IPS-NIHi11 (cell line): ENCODE results near the gene ACSL4.
"Not testable (repeated sequence)": the region's sequence is repeated elsewhere in the genome, so short reads cannot be mapped to it uniquely, and the experiment has no call there.

Experiments
- DNase-seq: peaks from one replicate; pipeline ENCODE4 v3.0.0; 2012; ENCODE audit warnings: mixed read lengths, low spot score

ACSL4 gene

GRCh38 chrX:109732807-109733612 lies at the start of gene ACSL4:
TSS of gene ACSL4 (minus strand) at chrX:109733257. CDS start at chrX:109683363, 49,894 bp downstream.
- peak; percentile 86 for DNase-seq

GRCh38 chrX:109777749-109778148 lies 44.7 kb upstream of the ACSL4 start:
- no peak for DNase-seq

- DNase-seq, result no peak
Measured at GRCh38 chrX:109776986-109777385, 43.9 kb upstream of the ACSL4 start.

GRCh38 chrX:109776432-109776831 lies 43.4 kb upstream of the ACSL4 start:
- no peak for DNase-seq

- no peak for DNase-seq
Measured at GRCh38 chrX:109775386-109775785, 42.3 kb upstream of the ACSL4 start.

GRCh38 chrX:109774706-109775105 lies 41.6 kb upstream of the ACSL4 start:
- no peak for DNase-seq

- DNase-seq, result no peak
Measured at GRCh38 chrX:109774136-109774535, 41.1 kb upstream of the ACSL4 start.

- no peak for DNase-seq
Measured at GRCh38 chrX:109773374-109773773, 40.3 kb upstream of the ACSL4 start.

GRCh38 chrX:109770780-109771179 lies 37.7 kb upstream of the ACSL4 start:
- no peak for DNase-seq

- DNase-seq, result no peak
Measured at GRCh38 chrX:109760922-109761250, 27.8 kb upstream of the ACSL4 start.

GRCh38 chrX:109760209-109760921 lies 27.3 kb upstream of the ACSL4 start:
- no peak for DNase-seq

- no peak for DNase-seq
Measured at GRCh38 chrX:109753256-109753655, 20.2 kb upstream of the ACSL4 start.

- DNase-seq, result no peak
Measured at GRCh38 chrX:109751698-109752097, 18.6 kb upstream of the ACSL4 start.

- no peak for DNase-seq
Measured at GRCh38 chrX:109749207-109749606, 16.1 kb upstream of the ACSL4 start.

GRCh38 chrX:109747681-109748080 lies 14.6 kb upstream of the ACSL4 start:
- DNase-seq, result no peak

- no peak for DNase-seq
Measured at GRCh38 chrX:109742722-109743121, 9.7 kb upstream of the ACSL4 start.

GRCh38 chrX:109740896-109741295 lies 7.8 kb upstream of the ACSL4 start:
- not testable (repeated sequence) for DNase-seq

GRCh38 chrX:109740433-109740809 lies 7.4 kb upstream of the ACSL4 start:
- DNase-seq, result no peak

- no peak for DNase-seq
Measured at GRCh38 chrX:109739625-109740432, 6.8 kb upstream of the ACSL4 start.

GRCh38 chrX:109735202-109735744 lies 2.2 kb upstream of the ACSL4 start:
- DNase-seq, result no peak

GRCh38 chrX:109733613-109734083 lies 591 bp upstream of the ACSL4 start:
- DNase-seq, result no peak
